ENCODE data around the gene MBD3.
"Not testable (repeated sequence)": the region's sequence is repeated elsewhere in the genome, so short reads cannot be mapped to it uniquely, and the experiment has no call there.

Gene MBD3

GRCh38 chr19:1568320-1569019, 24.2 kb downstream of the MBD3 start, which contains the start of gene MEX3D:
Gene MEX3D (minus strand): TSS chr19:1568325. CDS start chr19:1568058, 267 bp downstream.
- DNase-seq: peak; percentile 82

DNA sequence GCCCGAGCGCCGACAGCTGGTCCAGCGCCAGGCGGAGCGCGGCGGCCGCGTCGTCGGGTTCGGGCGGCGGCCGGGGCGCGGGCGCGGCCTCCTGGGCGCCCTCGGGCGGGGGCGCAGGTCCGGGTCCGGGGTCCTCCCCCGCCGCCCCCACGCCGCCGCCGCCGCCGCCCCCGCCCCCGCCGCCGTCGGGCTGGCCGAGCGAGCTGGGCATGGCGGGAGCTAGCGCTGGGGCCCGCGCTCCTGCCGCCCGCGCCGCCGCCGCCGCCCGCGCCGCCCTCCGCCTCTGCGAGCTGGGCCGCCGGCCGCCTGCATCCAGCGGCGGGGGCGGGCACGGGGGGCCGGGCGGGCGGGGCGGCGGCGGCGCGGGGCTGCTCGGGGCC, 24.8 kb downstream of the MBD3 start:
- DNase-seq: no peak

GRCh38 chr19:1567116-1567847, 25.4 kb downstream of the MBD3 start:
- DNase-seq: no peak

DNA sequence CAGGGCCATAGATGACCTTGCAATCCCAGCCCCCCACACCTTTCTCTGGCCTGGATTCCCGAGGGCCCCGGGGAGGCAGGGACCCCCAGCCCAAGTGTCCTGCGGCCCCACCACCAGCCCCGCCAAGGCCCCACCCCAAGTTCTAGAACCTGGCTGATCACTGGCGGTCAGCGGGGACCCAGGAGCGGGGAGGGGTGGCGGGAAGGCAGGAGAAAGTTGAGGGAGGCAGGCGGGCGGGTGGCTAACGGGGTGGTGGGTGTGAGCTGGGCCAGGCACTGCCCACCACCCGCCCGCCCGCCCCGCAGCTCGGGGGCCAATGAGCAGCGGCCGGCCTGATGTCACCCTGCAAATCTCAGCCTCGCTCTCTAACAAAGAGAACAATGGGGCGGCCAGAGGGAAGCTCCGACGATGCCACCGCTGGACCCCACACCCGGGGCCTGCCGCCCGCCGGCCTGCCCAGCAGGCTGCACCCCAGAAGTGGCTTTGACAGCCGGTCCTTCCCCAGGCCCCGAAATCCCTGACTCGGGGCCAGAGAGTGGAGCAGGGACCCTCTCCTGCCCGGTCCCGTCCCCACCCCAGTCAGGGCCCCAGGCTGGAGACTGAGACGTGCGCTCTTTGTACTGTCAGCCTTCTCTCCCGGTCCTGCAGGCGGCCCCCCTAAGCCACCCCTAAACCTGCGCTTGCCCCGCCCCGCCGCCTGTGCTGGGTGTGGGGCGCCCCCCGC, 26.1 kb downstream of the MBD3 start:
- no peak for DNase-seq

- no peak for DNase-seq
Observed at GRCh38 chr19:1563251-1563650, 29.4 kb downstream of the MBD3 start.

GRCh38 chr19:1561236-1561842, 31.3 kb downstream of the MBD3 start:
- DNase-seq: no peak

DNA sequence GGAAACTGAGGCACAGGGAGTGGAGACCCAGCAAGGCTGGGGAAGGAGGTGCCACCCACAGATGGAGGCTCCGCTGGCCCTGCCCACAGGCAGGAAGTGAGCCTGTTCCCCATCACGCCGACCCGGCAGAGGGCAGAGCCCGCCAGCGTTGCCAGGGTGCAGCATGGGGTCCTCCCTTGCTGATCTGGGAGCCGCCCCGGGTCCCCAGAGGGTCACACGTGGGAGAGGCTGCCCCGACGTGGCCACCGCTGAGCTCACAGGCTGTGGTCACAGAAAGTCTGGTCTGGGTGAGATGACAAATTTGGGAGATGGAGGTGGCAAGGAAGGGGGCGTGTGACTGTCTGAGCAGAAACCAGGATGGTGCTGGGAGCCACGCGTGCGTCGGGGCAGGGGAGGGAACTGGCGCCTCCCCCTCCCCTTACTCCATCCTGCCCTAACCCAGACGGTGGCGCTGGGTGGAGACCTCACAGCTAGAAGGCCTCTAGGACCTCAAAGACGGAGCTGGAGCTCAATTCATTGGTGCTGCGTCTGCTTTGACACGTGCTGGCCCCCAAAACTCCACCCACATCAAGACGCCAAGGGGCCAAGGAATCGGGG, 32.3 kb downstream of the MBD3 start:
- no peak for DNase-seq

GRCh38 chr19:1558552-1558951, 34.1 kb downstream of the MBD3 start:
- DNase-seq: no peak

DNA sequence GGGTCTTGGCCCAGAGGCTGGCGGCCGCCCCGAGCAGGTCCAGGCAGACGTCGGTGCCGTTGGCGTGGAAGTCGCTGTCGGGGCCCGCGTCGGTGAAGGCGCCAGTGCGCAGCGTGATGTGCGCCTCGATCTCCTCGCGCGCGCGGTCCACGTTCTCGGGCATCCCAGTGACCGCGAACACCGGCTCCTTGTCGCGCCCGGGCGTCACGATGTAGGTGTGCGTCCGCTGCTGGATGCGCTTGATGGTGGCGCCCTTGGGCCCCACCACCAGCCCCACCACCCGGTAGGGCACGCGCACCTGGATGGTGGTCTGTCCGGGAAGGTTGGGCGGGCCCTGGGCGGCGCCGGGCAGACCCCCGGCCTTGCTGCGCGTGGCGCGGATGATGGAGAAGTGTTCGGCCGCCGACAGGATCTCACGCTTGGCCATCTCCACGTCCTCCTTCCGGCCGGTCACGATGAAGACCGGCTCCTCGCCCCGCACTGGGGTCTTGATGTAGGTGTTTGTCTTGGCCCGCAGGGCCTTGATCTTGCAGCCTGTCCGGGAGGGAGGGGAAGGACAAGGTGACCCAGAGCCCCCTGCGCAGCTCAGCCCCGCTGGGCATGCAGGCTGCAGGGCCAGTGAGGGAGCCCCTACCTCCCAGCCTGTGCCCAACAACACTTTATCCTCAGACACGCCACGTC, 36.1 kb downstream of the MBD3 start:
- DNase-seq: no peak

GRCh38 chr19:1555487-1556389, 36.9 kb downstream of the MBD3 start:
- no peak for DNase-seq

GRCh38 chr19:1554968-1555367, 37.7 kb downstream of the MBD3 start:
- no peak for DNase-seq

DNA sequence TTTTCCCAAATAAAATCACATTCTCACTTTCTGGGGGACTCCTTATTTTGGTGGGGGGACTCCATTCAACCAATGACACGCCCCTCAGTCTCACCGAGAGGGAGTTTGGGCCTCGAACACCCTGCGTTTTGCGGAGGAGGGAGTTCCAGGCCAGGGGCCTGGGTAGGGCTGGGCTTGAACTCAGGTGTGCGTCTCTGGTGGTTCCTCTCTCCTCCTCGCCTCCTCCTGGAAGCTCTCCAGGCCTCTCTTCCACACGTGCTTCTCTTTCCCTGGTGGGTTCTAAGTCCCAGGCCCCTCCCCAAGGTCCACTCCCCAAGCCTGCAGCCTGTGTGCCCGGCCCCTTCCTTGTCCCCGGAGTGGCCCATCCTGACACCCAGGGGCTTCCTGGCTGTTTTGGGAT, 39.2 kb downstream of the MBD3 start:
- no peak for DNase-seq

- no peak for DNase-seq
Observed at GRCh38 chr19:1551068-1552040, 41.3 kb downstream of the MBD3 start.

GRCh38 chr19:1549332-1549945, 43.2 kb downstream of the MBD3 start:
- no peak for DNase-seq

DNA sequence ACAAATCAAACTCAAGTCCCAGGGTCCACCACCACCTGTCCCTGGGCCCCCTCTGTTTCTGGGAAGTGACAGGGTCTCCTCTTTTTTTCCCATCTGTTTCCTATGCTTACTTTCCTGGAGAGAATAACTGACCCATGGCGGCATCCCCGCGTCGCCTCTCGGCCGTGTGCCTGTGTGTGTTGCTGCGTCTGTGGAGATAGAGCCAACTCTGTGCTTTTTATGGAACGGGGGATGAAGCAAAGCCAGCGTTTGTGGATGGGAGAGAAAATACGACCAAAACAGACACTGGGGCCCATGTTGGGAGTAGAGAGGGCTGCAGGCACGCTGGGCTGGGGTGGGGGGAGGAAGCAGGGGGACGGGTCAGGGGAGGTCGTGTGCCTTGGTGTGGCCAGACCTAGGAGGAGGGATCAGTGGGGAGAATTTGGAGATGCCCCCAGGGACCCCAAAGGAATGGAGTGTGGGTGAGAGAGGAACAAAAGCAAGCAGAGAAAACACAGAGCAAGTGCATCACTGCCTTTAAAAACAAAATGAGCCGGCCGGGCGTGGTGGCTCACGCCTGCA, 52.2 kb downstream of the MBD3 start:
- no peak for DNase-seq

- not testable (repeated sequence) for DNase-seq
Observed at GRCh38 chr19:1539749-1540148, 52.9 kb downstream of the MBD3 start.

DNA sequence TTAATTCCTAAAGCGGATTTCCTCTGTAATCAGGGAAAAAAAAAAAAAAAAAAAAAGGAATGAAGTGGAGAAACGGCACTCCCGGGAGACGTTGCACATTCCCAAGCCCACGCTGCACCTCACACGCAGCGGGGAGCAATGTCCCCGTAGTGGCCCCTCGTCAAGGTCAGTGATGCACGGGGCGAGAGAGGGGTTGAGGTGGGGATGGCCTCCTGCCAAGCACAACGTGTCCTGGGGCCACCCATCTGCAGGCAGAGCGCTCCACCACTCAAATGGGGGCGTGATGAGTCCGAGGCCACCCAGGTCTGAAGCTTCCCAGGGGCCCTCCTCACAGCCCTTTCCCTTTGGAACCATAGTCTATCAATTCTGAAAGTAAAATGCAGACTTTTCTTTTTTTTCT, 53.7 kb downstream of the MBD3 start:
- DNase-seq: no peak

- DNase-seq: not testable (repeated sequence)
Observed at GRCh38 chr19:1535699-1536098, 57.0 kb downstream of the MBD3 start.

DNA sequence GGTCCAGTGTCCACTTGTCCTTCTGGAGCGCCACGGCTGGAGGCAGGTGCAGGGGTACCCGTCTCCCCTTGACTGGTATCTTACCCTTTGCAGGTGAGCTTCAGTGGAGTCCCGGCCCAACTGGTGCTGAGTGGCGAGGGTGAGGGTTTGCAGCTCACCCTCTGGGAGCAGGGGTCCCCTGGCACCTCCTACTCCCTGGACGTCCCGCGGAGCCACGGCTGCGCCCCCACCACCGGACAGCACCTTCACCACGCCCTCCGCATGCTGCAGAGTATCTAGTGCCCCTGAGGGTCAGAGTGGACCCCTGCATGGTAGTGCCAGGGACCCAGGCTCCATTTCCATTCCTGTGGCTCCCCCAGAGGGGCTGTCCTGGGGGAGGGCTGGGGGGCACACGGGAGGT, 57.7 kb downstream of the MBD3 start:
- no peak for DNase-seq
